ENCODE data around the gene SLX4IP.
A peak's percentile ranks its signal among the peaks of the same experiment; 100 is the strongest.
"Not testable (repeated sequence)": the region's sequence is repeated elsewhere in the genome, so short reads cannot be mapped to it uniquely, and the experiment has no call there.

Gene SLX4IP

GRCh38 chr20:10412591-10413408 lies 22.3 kb upstream of the SLX4IP start:
- H3K27me3 Mint-ChIP-seq = no peaks in the 10 kb centered on the region
- H3K36me3 Mint-ChIP-seq = peaks cover 12% of the 10 kb centered on the region
- no peaks in the 10 kb centered on the region for H3K9me3 Mint-ChIP-seq

GRCh38 chr20:10415013-10415650 lies 20.0 kb upstream of the SLX4IP start:
- peaks cover 15% of the 10 kb centered on the region for H3K36me3 Mint-ChIP-seq
- no peak overlapping the region for H3K27ac Mint-ChIP-seq
- no peak for DNase-seq
- no peaks in the 10 kb centered on the region for H3K9me3 Mint-ChIP-seq
- H3K27me3 Mint-ChIP-seq = no peaks in the 10 kb centered on the region
- CTCF ChIA-PET = no interaction called here
- H3K4me3 Mint-ChIP-seq = no peak overlapping the region
- H3K4me1 Mint-ChIP-seq = peaks cover 4% of the 10 kb centered on the region

More at GRCh38 chr20:10412591-10413408, 22.3 kb upstream of the SLX4IP start:
- no peak for DNase-seq
- CTCF ChIA-PET = interaction anchor here (0.7 kb wide), 2 partner anchors 435 to 436 kb away, joined by 3 read pairs; no protein-coding TSS in a partner anchor
- no peak overlapping the region for H3K27ac Mint-ChIP-seq
- H3K4me3 Mint-ChIP-seq = no peak overlapping the region
- peaks cover 4% of the 10 kb centered on the region for H3K4me1 Mint-ChIP-seq

- not testable (repeated sequence) for H3K4me3 Mint-ChIP-seq, DNase-seq, H3K9me3 Mint-ChIP-seq, H3K27me3 Mint-ChIP-seq, H3K4me1 Mint-ChIP-seq, H3K27ac Mint-ChIP-seq
- CTCF ChIA-PET = interaction anchor here (1.3 kb wide), 1 partner anchor 10 kb away, joined by 7 read pairs; no protein-coding TSS in a partner anchor
- peaks cover 15% of the 10 kb centered on the region for H3K36me3 Mint-ChIP-seq
These were observed 17.9 kb upstream of the SLX4IP start for GRCh38 chr20:10417218-10417617.

- CTCF ChIA-PET = no interaction called here
- Mint-ChIP-seq H3K9me3 (no peaks in the 10 kb centered on the region), H3K27ac (no peak overlapping the region), H3K4me3 (no peak overlapping the region), H3K27me3 (no peaks in the 10 kb centered on the region), H3K36me3 (peaks cover 13% of the 10 kb centered on the region), H3K4me1 (peaks cover 4% of the 10 kb centered on the region)
- DNase-seq = no peak
These were observed 15.5 kb upstream of the SLX4IP start for GRCh38 chr20:10419550-10420133.

- Mint-ChIP-seq H3K36me3 (peaks cover 5% of the 10 kb centered on the region), H3K27ac (no peak overlapping the region), H3K9me3 (no peaks in the 10 kb centered on the region), H3K4me3 (no peak overlapping the region), H3K4me1 (peaks cover 5% of the 10 kb centered on the region), H3K27me3 (no peaks in the 10 kb centered on the region)
- no peak for DNase-seq
- CTCF ChIA-PET = interaction anchor here (1.1 to 3.2 kb wide), 2 partner anchors 73 to 107 kb away, joined by 4 to 7 read pairs; no protein-coding TSS in a partner anchor
These were observed 11.4 kb upstream of the SLX4IP start for GRCh38 chr20:10423735-10424134.

- DNase-seq = peak; percentile 63
- CTCF ChIA-PET = interaction anchor here (0.7 to 2.4 kb wide), 16 partner anchors 9 to 810 kb away, joined by 3 to 21 read pairs (median 5); no protein-coding TSS in a partner anchor
- Mint-ChIP-seq H3K27ac (no peak overlapping the region), H3K4me3 (no peak overlapping the region), H3K27me3 (no peaks in the 10 kb centered on the region), H3K36me3 (peaks cover 2% of the 10 kb centered on the region), H3K9me3 (no peaks in the 10 kb centered on the region), H3K4me1 (peaks cover 30% of the 10 kb centered on the region)
These were observed 7.9 kb upstream of the SLX4IP start for GRCh38 chr20:10427060-10427692.

GRCh38 chr20:10428008-10428407 lies 7.1 kb upstream of the SLX4IP start:
- peaks cover 33% of the 10 kb centered on the region for H3K4me1 Mint-ChIP-seq
- no peak for DNase-seq
- no peaks in the 10 kb centered on the region for H3K27me3 Mint-ChIP-seq
- H3K27ac Mint-ChIP-seq = no peak overlapping the region
- no peaks in the 10 kb centered on the region for H3K9me3 Mint-ChIP-seq
- H3K36me3 Mint-ChIP-seq = peaks cover 2% of the 10 kb centered on the region
- CTCF ChIA-PET = interaction anchor here (1.1 to 2.4 kb wide), 6 partner anchors 42 to 811 kb away, joined by 3 to 21 read pairs (median 5); no protein-coding TSS in a partner anchor
- H3K4me3 Mint-ChIP-seq = no peak overlapping the region

- CTCF ChIA-PET = interaction anchor here (1.2 to 1.6 kb wide), 4 partner anchors 23 to 451 kb away, joined by 3 read pairs; no protein-coding TSS in a partner anchor
- Mint-ChIP-seq H3K27ac (no peak overlapping the region), H3K27me3 (peaks cover 3% of the 10 kb centered on the region), H3K9me3 (no peaks in the 10 kb centered on the region), H3K4me1 (peaks cover 37% of the 10 kb centered on the region), H3K36me3 (peaks cover 3% of the 10 kb centered on the region), H3K4me3 (no peak overlapping the region)
- DNase-seq = no peak
These were observed 5.6 kb upstream of the SLX4IP start for GRCh38 chr20:10429443-10429981.

GRCh38 chr20:10430000-10430466 lies 5.1 kb upstream of the SLX4IP start:
- Mint-ChIP-seq H3K9me3 (no peaks in the 10 kb centered on the region), H3K27ac (no peak overlapping the region), H3K36me3 (peaks cover 3% of the 10 kb centered on the region), H3K4me1 (peaks cover 37% of the 10 kb centered on the region), H3K4me3 (no peak overlapping the region), H3K27me3 (peaks cover 3% of the 10 kb centered on the region)
- DNase-seq = no peak
- CTCF ChIA-PET = interaction anchor here (0.7 to 1.6 kb wide), 4 partner anchors 23 to 452 kb away, joined by 3 read pairs; no protein-coding TSS in a partner anchor

- H3K9me3 Mint-ChIP-seq = no peaks in the 10 kb centered on the region
- peaks cover 3% of the 10 kb centered on the region for H3K27me3 Mint-ChIP-seq
These were observed 4.4 kb upstream of the SLX4IP start for GRCh38 chr20:10430704-10431103.

GRCh38 chr20:10432079-10432478 lies 3.0 kb upstream of the SLX4IP start:
- peaks cover 3% of the 10 kb centered on the region for H3K27me3 Mint-ChIP-seq
- CTCF ChIA-PET = no interaction called here
- H3K4me3 Mint-ChIP-seq = peak overlapping the region; percentile 26
- peaks cover 54% of the 10 kb centered on the region for H3K4me1 Mint-ChIP-seq
- peaks cover 4% of the 10 kb centered on the region for H3K36me3 Mint-ChIP-seq
- H3K9me3 Mint-ChIP-seq = no peaks in the 10 kb centered on the region
- peak overlapping the region; percentile 8 for H3K27ac Mint-ChIP-seq
- DNase-seq = no peak

More at GRCh38 chr20:10430704-10431103, 4.4 kb upstream of the SLX4IP start:
- Mint-ChIP-seq H3K4me1 (peaks cover 42% of the 10 kb centered on the region), H3K36me3 (peaks cover 3% of the 10 kb centered on the region), H3K4me3 (no peak overlapping the region), H3K27ac (no peak overlapping the region)
- CTCF ChIA-PET = interaction anchor here (0.7 to 1.6 kb wide), 4 partner anchors 22 to 453 kb away, joined by 3 read pairs; no protein-coding TSS in a partner anchor
- no peak for DNase-seq

- no peaks in the 10 kb centered on the region for H3K9me3 Mint-ChIP-seq
- peak overlapping the region; percentile 98 for H3K27ac Mint-ChIP-seq
- peaks cover 62% of the 10 kb centered on the region for H3K4me1 Mint-ChIP-seq
- peak overlapping the region; percentile 83 for H3K4me3 Mint-ChIP-seq
- peaks cover 3% of the 10 kb centered on the region for H3K27me3 Mint-ChIP-seq
- CTCF ChIA-PET = no interaction called here
- peaks cover 11% of the 10 kb centered on the region for H3K36me3 Mint-ChIP-seq
- no peak for DNase-seq
These were observed 2.0 kb upstream of the SLX4IP start for GRCh38 chr20:10433014-10433622.

Measured in activated naive CD4-positive, alpha-beta T cell treated with anti-CD3 and anti-CD28 coated beads, Interleukin-2, amount 10 ng/mL, durations not matched to agents 7 days and 5 days (primary cell).